Peyer's patch (tissue), 4 donors: ENCODE results near the gene GDF11.

Experiments
- POLR2A ChIP-seq, 2 donors: fragments of 450-650 bp; IDR thresholded peaks; one replicate each; pipeline ENCODE4 v1.5.1; 2017; ENCODE audit warnings: antibody characterized with exemption in 2 of 2, mild to moderate bottlenecking in 2 of 2, moderate library complexity in 2 of 2
- TF ChIP-seq, protein P1 (sequence below), 6 experiments: fragments of 450-650 bp in 4 of 6; fragments of 200-600 bp in 2 of 6; sonication (generic) in 1 of 6; IDR thresholded peaks; one replicate each; pipeline ENCODE4 v1.5.1; 2017 to 2019; ENCODE audit warnings: antibody characterized with exemption in 6 of 6, mild to moderate bottlenecking in 3 of 6, moderate library complexity in 1 of 6

DNA sequence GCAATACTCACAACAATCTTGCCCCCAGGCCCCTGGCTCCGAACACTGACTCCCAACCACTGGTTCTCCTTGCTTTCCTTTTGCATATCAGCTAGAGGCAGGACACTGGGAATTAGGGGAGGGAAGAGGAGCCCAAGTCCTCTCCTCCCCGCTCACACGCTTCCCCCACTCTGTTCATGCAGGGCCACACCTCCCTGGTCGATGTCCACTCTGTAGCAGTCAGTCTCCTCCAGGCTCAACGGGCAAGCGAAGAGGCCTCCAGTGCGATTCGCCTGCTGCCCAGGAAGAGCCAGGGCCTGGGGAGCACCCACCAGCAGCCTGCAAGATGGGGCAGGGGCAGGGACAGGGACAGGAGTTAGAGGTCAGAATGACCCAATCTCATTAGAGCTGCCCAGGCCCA is 40.1 kb upstream of the GDF11 start:
- no peak for TF ChIP-seq POLR2A (IDR thresholded peaks at IDR 0.05)
- TF ChIP-seq, protein P1, sequence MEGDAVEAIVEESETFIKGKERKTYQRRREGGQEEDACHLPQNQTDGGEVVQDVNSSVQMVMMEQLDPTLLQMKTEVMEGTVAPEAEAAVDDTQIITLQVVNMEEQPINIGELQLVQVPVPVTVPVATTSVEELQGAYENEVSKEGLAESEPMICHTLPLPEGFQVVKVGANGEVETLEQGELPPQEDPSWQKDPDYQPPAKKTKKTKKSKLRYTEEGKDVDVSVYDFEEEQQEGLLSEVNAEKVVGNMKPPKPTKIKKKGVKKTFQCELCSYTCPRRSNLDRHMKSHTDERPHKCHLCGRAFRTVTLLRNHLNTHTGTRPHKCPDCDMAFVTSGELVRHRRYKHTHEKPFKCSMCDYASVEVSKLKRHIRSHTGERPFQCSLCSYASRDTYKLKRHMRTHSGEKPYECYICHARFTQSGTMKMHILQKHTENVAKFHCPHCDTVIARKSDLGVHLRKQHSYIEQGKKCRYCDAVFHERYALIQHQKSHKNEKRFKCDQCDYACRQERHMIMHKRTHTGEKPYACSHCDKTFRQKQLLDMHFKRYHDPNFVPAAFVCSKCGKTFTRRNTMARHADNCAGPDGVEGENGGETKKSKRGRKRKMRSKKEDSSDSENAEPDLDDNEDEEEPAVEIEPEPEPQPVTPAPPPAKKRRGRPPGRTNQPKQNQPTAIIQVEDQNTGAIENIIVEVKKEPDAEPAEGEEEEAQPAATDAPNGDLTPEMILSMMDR (IDR thresholded peaks at IDR 0.05): no peak
